ACC112 (cell line): Measurements from ENCODE around the gene B4GALT1.

ENCODE experiments used
- H2AFZ ChIP-seq: fragments of 200-600 bp; sonication (generic); one replicate; pipeline ENCODE4 v1.6.0; 2017; ENCODE audit warnings: antibody characterized with exemption, low read length; ENCODE audit not compliant: unreplicated experiment
- H3K27ac ChIP-seq: fragments of 200-600 bp; sonication (generic); 2 replicates; pipeline ENCODE4 v1.5.1; 2014; ENCODE audit warnings: low read depth, mild to moderate bottlenecking, antibody characterized with exemption, low read length, moderate library complexity
- H3K27me3 ChIP-seq: fragments of 200-600 bp; sonication (generic); 2 replicates; pipeline ENCODE4 v1.6.1; 2014; ENCODE audit warnings: mild to moderate bottlenecking, antibody characterized with exemption, low read length, moderate library complexity, mixed read lengths; ENCODE audit not compliant: insufficient read depth
- H3K36me3 ChIP-seq: fragments of 200-600 bp; sonication (generic); 2 replicates; pipeline ENCODE4 v1.6.1; 2016; ENCODE audit warnings: mild to moderate bottlenecking, antibody characterized with exemption, low read length, moderate library complexity, mixed read lengths; ENCODE audit not compliant: insufficient read depth
- H3K4me1 ChIP-seq: fragments of 200-600 bp; sonication (generic); one replicate; pipeline ENCODE4 v1.6.1; 2016; ENCODE audit warnings: low read length, mixed read lengths; ENCODE audit not compliant: insufficient read depth, unreplicated experiment, control insufficient read depth
- H3K4me3 ChIP-seq: fragments of 200-600 bp; sonication (generic); 2 replicates; pipeline ENCODE4 v1.5.1; 2014; ENCODE audit warnings: mild to moderate bottlenecking, low read depth, low read length
- H3K79me2 ChIP-seq: fragments of 200-600 bp; sonication (generic); one replicate; pipeline ENCODE4 v1.6.0; 2016; ENCODE audit warnings: low read length; ENCODE audit not compliant: control insufficient read depth, unreplicated experiment, insufficient read depth

Gene B4GALT1

DNA sequence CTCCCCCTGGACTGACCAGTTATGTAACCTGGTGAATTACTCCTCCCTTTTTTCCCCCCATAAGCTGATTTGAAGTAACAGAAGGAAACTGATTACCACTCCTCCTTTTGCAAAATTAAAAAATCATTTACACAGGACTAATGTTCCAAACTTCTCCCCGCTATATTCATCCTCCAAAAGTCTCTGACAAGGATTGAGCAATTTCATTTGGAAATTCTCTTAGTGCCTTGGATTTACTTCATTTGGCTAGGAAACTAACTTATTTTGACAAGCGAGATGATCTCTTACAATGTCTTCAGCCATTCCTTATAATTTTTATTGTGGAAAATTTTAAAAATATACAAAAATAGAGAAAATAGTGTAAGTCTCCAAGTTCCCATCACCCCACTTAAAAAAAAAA is 15.4 kb upstream of the B4GALT1 start:
- no peak overlapping the region for H2AFZ ChIP-seq
- H3K27ac ChIP-seq: no peak overlapping the region
- H3K36me3 ChIP-seq: no peaks in the 10 kb centered on the region
- peaks cover 46% of the 10 kb centered on the region for H3K4me1 ChIP-seq
- H3K79me2 ChIP-seq: no peaks in the 10 kb centered on the region
- no peak overlapping the region for H3K4me3 ChIP-seq
- H3K27me3 ChIP-seq: no peaks in the 10 kb centered on the region

GRCh38 chr9:33180526-33181184 is 13.5 kb upstream of the B4GALT1 start:
- Histone ChIP-seq H3K27ac (peak overlapping the region; percentile 88), H3K27me3 (no peaks in the 10 kb centered on the region), H2AFZ (peak overlapping the region; percentile 2), H3K79me2 (no peaks in the 10 kb centered on the region), H3K36me3 (no peaks in the 10 kb centered on the region), H3K4me1 (peaks cover 31% of the 10 kb centered on the region), H3K4me3 (peak overlapping the region; percentile 28)

DNA sequence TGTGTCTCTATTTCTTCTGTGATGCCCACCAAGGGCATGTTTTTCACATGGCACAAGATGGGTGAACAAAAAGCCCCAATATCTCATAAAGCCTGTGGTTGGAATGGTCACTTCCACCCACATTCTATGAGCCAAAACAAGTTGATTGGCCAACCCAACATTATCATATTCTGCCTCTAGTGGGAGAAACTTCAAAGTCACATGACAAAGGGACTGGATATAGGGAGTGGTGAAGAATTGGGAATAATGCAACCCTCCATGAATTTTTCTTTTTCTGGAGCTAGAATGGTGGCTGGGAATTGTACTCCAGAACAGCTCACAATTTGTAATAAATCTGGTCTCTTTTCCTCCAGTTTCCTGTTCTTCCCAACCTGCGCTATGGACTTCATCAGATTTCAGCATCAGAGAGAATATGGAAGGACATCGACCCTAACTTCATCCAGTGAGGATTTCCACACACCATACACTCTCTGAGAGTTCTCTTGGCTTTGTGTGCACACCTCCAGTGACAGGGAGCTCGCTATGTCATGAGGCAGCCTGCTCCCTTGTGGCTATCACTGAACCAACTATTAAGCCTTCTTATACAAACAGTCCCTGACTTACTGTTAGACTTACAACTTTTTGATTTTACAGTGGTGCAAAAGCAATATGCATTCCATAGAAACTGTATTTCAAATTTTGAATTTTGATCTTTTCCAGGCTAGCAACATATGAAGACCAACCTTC is 12.0 kb upstream of the B4GALT1 start:
- no peaks in the 10 kb centered on the region for H3K27me3 ChIP-seq
- no peaks in the 10 kb centered on the region for H3K36me3 ChIP-seq
- H2AFZ ChIP-seq: no peak overlapping the region
- no peak overlapping the region for H3K27ac ChIP-seq
- no peak overlapping the region for H3K4me3 ChIP-seq
- no peaks in the 10 kb centered on the region for H3K79me2 ChIP-seq
- H3K4me1 ChIP-seq: peaks cover 27% of the 10 kb centered on the region

- Histone ChIP-seq H3K4me1 (peaks cover 25% of the 10 kb centered on the region), H3K36me3 (no peaks in the 10 kb centered on the region), H3K27me3 (no peaks in the 10 kb centered on the region), H3K4me3 (no peak overlapping the region), H2AFZ (no peak overlapping the region), H3K79me2 (no peaks in the 10 kb centered on the region), H3K27ac (no peak overlapping the region)
Observed at GRCh38 chr9:33177639-33178038, 10.5 kb upstream of the B4GALT1 start.

- no peaks in the 10 kb centered on the region for H3K27me3 ChIP-seq
- H3K4me1 ChIP-seq: peaks cover 25% of the 10 kb centered on the region
- no peak overlapping the region for H2AFZ ChIP-seq
- no peak overlapping the region for H3K27ac ChIP-seq
- H3K79me2 ChIP-seq: no peaks in the 10 kb centered on the region
- H3K36me3 ChIP-seq: no peaks in the 10 kb centered on the region
- H3K4me3 ChIP-seq: no peak overlapping the region
Observed at GRCh38 chr9:33177086-33177485, 9.9 kb upstream of the B4GALT1 start.

GRCh38 chr9:33175649-33176325 is 8.7 kb upstream of the B4GALT1 start:
- no peaks in the 10 kb centered on the region for H3K79me2 ChIP-seq
- no peak overlapping the region for H3K4me3 ChIP-seq
- H3K4me1 ChIP-seq: peaks cover 20% of the 10 kb centered on the region
- no peaks in the 10 kb centered on the region for H3K27me3 ChIP-seq
- H2AFZ ChIP-seq: no peak overlapping the region
- H3K27ac ChIP-seq: no peak overlapping the region
- no peaks in the 10 kb centered on the region for H3K36me3 ChIP-seq

DNA sequence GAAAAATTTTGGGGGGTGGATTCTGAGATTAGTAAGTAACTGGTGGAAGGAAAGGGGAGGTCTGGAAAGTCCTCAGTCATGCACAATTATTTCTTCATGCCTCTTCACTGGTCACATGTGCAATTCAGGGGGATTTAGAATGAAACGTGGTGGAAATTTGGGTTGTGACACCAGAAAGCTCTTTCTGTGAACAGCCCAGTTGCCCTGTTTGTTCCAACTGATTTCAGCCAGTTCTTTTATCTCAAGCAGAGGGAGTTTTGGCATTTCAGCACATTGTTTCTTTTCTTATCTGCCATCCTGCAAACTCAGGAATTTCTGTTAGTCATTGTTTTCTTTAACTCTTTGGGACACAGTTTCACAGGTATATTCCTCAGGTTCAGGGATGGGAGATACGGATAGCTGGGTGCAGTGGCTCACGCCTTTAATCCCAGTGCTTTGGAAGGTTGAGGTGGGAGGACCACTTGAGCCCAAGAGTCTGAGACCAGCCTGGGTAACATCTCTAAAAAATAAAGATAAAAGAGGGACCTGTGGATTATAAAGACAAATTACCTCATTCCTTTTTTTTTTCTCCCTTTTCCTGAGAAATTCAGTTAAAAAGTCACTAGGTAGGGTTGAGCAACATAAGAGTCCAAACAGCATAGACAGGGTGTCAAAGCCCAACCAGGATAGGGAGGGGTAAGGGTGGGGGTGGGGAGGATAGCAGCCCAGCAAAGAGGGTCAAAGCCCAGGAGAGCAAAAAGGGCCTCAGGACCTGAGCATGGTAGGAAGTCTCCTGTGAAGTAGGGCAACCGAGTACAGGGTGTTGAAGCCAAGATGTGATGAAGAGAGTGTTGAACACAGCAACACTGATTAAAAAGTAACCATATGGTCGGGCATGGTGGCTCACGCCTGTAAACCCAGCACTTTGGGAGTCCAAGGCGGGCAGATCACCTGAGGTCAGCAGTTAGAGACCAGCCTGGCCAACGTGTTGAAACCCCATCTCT is 5.4 kb upstream of the B4GALT1 start:
- no peaks in the 10 kb centered on the region for H3K36me3 ChIP-seq
- H3K79me2 ChIP-seq: no peaks in the 10 kb centered on the region
- no peak overlapping the region for H3K4me3 ChIP-seq
- H3K27me3 ChIP-seq: no peaks in the 10 kb centered on the region
- peak overlapping the region; percentile 48 for H2AFZ ChIP-seq
- no peak overlapping the region for H3K27ac ChIP-seq
- H3K4me1 ChIP-seq: peaks cover 18% of the 10 kb centered on the region

DNA sequence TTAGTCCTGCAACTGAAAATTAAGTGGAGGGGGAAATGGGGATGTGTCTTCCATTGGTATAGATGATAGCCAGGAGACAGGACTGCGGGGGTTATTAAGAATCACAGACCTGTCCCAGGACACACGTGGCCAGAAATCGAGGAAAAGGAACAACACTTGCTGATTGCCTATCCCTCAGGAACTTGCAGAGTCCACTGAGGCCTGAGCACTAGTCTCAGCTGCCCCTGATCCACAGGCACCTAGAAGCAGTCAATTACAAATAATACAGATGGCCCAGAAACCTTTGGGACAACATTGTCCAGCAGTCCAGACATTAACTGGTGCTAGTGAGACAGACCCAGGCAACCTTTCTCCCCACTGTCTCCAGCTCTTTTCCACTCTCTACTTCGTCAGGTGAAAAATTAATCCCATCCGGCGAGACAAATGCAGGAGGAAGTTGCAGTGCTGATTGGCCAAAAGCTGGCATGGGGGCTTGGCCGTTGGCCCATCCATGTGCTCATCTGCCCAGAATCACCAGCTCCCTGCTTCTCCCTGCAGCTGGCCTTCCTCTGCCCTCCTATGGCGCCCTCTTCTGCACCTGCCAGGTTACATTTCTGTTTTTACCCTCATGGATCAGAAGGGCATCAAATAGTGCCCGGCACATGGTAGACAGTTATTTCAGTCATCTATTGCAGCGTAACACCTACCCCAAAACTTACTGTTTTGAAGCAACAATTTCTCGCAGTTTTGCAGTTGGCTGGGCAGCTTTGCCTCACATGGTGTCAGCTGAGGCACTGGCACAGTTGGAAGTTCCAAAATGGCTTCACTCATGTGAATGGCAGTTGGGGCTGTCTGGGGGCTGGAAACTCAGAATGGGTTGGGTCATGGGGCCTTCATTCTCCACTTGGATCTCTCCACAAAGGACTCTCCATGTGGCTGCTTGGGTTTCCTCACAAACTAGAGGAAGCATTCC is 3.6 kb upstream of the B4GALT1 start:
- Histone ChIP-seq H2AFZ (no peak overlapping the region), H3K36me3 (no peaks in the 10 kb centered on the region), H3K79me2 (peaks cover 13% of the 10 kb centered on the region), H3K27me3 (no peaks in the 10 kb centered on the region), H3K4me3 (no peak overlapping the region), H3K4me1 (peaks cover 18% of the 10 kb centered on the region), H3K27ac (no peak overlapping the region)

DNA sequence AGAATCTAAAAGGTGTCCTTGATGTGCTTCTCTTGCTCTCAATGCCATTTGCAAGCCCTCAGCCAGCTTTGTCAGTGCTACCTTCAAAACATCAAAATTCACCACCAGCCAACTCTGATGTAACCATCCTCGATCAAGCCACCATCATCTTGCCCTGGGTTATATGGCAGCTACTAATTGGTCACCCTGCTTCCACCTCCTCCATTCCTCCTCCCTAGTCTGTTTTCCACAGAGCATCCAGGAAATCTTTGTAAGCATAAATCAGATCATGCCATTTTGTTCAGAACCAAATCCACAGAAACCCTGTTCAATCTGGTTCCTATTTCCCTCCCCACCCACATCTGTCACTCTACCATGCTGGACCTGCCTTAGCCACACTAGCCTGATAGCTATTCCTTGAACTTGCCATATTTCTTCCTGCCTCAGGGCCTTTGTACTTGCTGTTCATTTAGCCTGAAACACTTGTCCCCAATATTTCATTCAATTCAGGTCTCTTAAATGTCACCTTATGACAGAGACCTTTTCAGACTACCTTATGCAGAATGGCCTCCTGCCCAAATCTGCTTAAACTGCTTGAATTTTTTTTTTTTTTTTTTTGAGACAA is 1.9 kb upstream of the B4GALT1 start:
- H3K4me3 ChIP-seq: no peak overlapping the region
- H3K27me3 ChIP-seq: no peaks in the 10 kb centered on the region
- H3K36me3 ChIP-seq: no peaks in the 10 kb centered on the region
- H3K79me2 ChIP-seq: peaks cover 30% of the 10 kb centered on the region
- no peak overlapping the region for H3K27ac ChIP-seq
- peaks cover 25% of the 10 kb centered on the region for H3K4me1 ChIP-seq
- no peak overlapping the region for H2AFZ ChIP-seq
